ENCODE results near the gene CIART. TPM values are rescaled to one million over a fixed set of nuclear protein-coding genes. Genes with fewer than 3 reads are reported as not detected.

CIART gene
- total and polyA plus RNA-seq, 10 of the 15 experiments (the other 5 are each of a cell fraction or from before 2014, with no cell fraction given) = 0.44 to 1.4 (median 0.67) TPM

- no peak for TF ChIP-seq IRF4 (IDR thresholded peaks at IDR 0.05; ENCODE audit: low read depth, low read length)
- TF ChIP-seq ZNF217 (IDR thresholded peaks at IDR 0.05) = no peak
- TF ChIP-seq POLR2AphosphoS5 (IDR thresholded peaks at IDR 0.05; ENCODE audit: low read length) = 0 out of 2 replicates have a peak, but pooled peaks have one; percentile 27
- no peak for TF ChIP-seq IRF3 (IDR thresholded peaks at IDR 0.05)
- TF ChIP-seq E2F4 (IDR thresholded peaks at IDR 0.05; ENCODE audit: low read depth, low read length) = no peak
- TF ChIP-seq ZNF622 (IDR thresholded peaks at IDR 0.05) = no peak
- TF ChIP-seq SIN3A (IDR thresholded peaks at IDR 0.05; ENCODE audit: low read depth, low read length) = no peak
- no peak for TF ChIP-seq EGR1 (IDR thresholded peaks at IDR 0.05; ENCODE audit: borderline replicate concordance in 1 of 2, low read depth in 2 of 2, low read length in 2 of 2)
- no peak for TF ChIP-seq ATF2 (IDR thresholded peaks at IDR 0.05; ENCODE audit: low read length)
- TF ChIP-seq ZSCAN29 (IDR thresholded peaks at IDR 0.05) = no peak
- no peak for TF ChIP-seq RBBP5 (conservative IDR thresholded peaks at IDR 0.05)
- no peak for TF ChIP-seq RB1 (IDR thresholded peaks at IDR 0.05; ENCODE audit: borderline replicate concordance)
- TF ChIP-seq SMAD1 (IDR thresholded peaks at IDR 0.05; ENCODE audit: low read depth, partially characterized antibody) = no peak
- no peak for TF ChIP-seq ATF3 (IDR thresholded peaks at IDR 0.05; ENCODE audit: borderline replicate concordance, extremely low read depth, low read depth, low read length)
- no peak for TF ChIP-seq BACH1 (IDR thresholded peaks at IDR 0.05; ENCODE audit: borderline replicate concordance)
- TF ChIP-seq USF1 (IDR thresholded peaks at IDR 0.05; ENCODE audit: borderline replicate concordance, extremely low read length, insufficient read depth, low read depth, low read length) = peak; percentile 22
- TF ChIP-seq BHLHE40 (IDR thresholded peaks at IDR 0.05; ENCODE audit: borderline replicate concordance in 1 of 2, low read depth in 2 of 2, low read length in 1 of 2) = peak in 1 of 2 experiments; percentile 44; a peak in 1 of 4 replicates
- TF ChIP-seq CEBPB (IDR thresholded peaks at IDR 0.05; ENCODE audit: borderline replicate concordance in 1 of 2, low read depth in 2 of 2, low read length in 2 of 2) = no peak
- TF ChIP-seq PAX8 (IDR thresholded peaks at IDR 0.05) = no peak
- no peak for TF ChIP-seq CREM (IDR thresholded peaks at IDR 0.05; ENCODE audit: low read depth)
- no peak for TF ChIP-seq CUX1 (IDR thresholded peaks at IDR 0.05; ENCODE audit: insufficient replicate concordance, low read depth, low read length)
- TF ChIP-seq MYB (IDR thresholded peaks at IDR 0.05; ENCODE audit: borderline replicate concordance, low read depth, low read length) = no peak
Observed at GRCh38 chr1:150268340-150268704, 14.0 kb upstream of the CIART start (continued).
